Spleen (tissue), 7 donors: ENCODE results near the gene CLDN20.

Source experiments
- POLR2A ChIP-seq, 3 donors: fragments of 450-650 bp; IDR thresholded peaks; one replicate each; pipeline ENCODE4 v1.5.1; 2017; ENCODE audit warnings: antibody characterized with exemption in 3 of 3, mild to moderate bottlenecking in 1 of 3
- POLR2AphosphoS5 ChIP-seq, 3 donors: sonication (generic); formaldehyde crosslinking; IDR thresholded peaks; one replicate each; pipeline ENCODE4 v1.5.1; 2017; ENCODE audit warnings: antibody characterized with exemption in 3 of 3
- TF ChIP-seq, protein P1 (sequence below), 11 experiments: fragments of 200-600 bp in 7 of 11; fragments of 450-650 bp in 4 of 11; sonication (generic) in 4 of 11; IDR thresholded peaks in 8 of 11; conservative IDR thresholded peaks in 3 of 11; 1 replicate in 7 of 11; 2 replicates in 4 of 11; pipeline versions ENCODE4 v1.4.0 to v1.8.0; 2016 to 2021; ENCODE audit warnings: antibody characterized with exemption in 11 of 11, inconsistent platforms in 4 of 11, mild to moderate bottlenecking in 1 of 11
- donor health status: DM: no; HTN: no; CAD: no; lungs with moderate emphysema.
- donor health status: DM: no; HTN: no; CAD: no.
- donor health status: DM: no; HTN: no; CAD: no.

DNA sequence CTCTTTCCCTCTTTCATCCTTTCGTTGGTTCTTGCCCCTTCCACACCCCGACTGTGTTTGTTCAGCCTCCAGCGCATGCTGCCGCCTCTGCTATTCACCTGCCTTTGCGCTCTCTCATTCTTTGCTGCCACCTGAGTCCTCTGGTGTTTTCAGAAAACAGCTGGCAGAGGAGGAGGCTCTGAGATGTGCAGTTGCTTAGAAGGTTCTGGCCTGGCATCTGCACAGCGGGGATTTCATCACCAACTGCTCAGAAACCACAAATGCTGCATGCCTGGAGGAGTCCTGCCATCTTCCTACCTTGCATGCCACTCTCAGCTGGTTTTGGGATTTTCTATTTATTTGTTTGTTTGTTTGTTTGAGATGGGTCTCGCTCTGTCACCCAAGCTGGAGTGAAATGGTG lies 39.2 kb upstream of the CLDN20 start:
- TF ChIP-seq, protein P1, sequence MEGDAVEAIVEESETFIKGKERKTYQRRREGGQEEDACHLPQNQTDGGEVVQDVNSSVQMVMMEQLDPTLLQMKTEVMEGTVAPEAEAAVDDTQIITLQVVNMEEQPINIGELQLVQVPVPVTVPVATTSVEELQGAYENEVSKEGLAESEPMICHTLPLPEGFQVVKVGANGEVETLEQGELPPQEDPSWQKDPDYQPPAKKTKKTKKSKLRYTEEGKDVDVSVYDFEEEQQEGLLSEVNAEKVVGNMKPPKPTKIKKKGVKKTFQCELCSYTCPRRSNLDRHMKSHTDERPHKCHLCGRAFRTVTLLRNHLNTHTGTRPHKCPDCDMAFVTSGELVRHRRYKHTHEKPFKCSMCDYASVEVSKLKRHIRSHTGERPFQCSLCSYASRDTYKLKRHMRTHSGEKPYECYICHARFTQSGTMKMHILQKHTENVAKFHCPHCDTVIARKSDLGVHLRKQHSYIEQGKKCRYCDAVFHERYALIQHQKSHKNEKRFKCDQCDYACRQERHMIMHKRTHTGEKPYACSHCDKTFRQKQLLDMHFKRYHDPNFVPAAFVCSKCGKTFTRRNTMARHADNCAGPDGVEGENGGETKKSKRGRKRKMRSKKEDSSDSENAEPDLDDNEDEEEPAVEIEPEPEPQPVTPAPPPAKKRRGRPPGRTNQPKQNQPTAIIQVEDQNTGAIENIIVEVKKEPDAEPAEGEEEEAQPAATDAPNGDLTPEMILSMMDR (IDR thresholded peaks at IDR 0.05 in 8 of 11, conservative IDR thresholded peaks at IDR 0.05 in 3 of 11) = no peak
- TF ChIP-seq POLR2A (IDR thresholded peaks at IDR 0.05) = no peak
- no peak for TF ChIP-seq POLR2AphosphoS5 (IDR thresholded peaks at IDR 0.05)
